Activated B cell treated with CpG ODN at 0.5 μM for 24 hours (primary cell): ENCODE measurements around the gene GSK3B. TPM values are rescaled to one million over a fixed set of nuclear protein-coding genes. Genes with fewer than 3 reads are reported as not detected.

Experiments
- ATAC-seq: fragments of 200-7000 bp; cut with Tn5 transposase; one replicate; pipeline ENCODE4 v1.10.0; 2021; ENCODE audit warnings: low read depth, mild to moderate bottlenecking, moderate library complexity
- CTCF ChIA-PET: fragments of 350-600 bp; sonication (Branson Sonifier 250); formaldehyde crosslinking; loops from one replicate; lab custom pipeline; 2021; ENCODE audit warnings: antibody characterized with exemption; lab: Charles Lee
- POLR2A ChIA-PET: fragments of 350-600 bp; sonication (Branson Sonifier 250); formaldehyde crosslinking; loops from one replicate; lab custom pipeline; 2021; ENCODE audit warnings: antibody characterized with exemption; lab: Charles Lee
- DNase-seq: peaks from one replicate; pipeline ENCODE4 v3.0.0; 2022
- H3K27ac Mint-ChIP-seq: one replicate; pipeline ENCODE4 v1.8.0; 2020; ENCODE audit warnings: mixed read lengths
- H3K27me3 Mint-ChIP-seq: one replicate; pipeline ENCODE4 v1.8.0; 2021; ENCODE audit warnings: mixed read lengths
- H3K36me3 Mint-ChIP-seq: one replicate; pipeline ENCODE4 v1.8.0; 2021; ENCODE audit warnings: low read depth, mixed read lengths
- H3K4me1 Mint-ChIP-seq: one replicate; pipeline ENCODE4 v1.8.0; 2021; ENCODE audit warnings: mixed read lengths
- H3K4me3 Mint-ChIP-seq: one replicate; pipeline ENCODE4 v1.8.0; 2020; ENCODE audit warnings: mild to moderate bottlenecking, mixed read lengths
- H3K9me3 Mint-ChIP-seq: one replicate; pipeline ENCODE4 v1.8.0; 2020; ENCODE audit warnings: mixed read lengths
- CTCF ChIP-seq: fragments of 200-600 bp; IDR thresholded peaks from one replicate; pipeline ENCODE4 v1.8.0; 2022; ENCODE audit warnings: antibody characterized with exemption, mild to moderate bottlenecking
- intact Hi-C: fragments of 100-400 bp; cut with micrococcal nuclease; formaldehyde crosslinking; loops from one replicate; pipeline ENCODE4 v1.15.1; 2024
- total RNA-seq: library from RNA; stranded (reverse); gene quantifications from 2 replicates; pipeline ENCODE4 v1.2.3, GENCODE V29; 2022

Gene GSK3B
- total RNA-seq, 1 donor from 2014 or later: 35.4 TPM

GRCh38 chr3:120081719-120082118 is 12.5 kb downstream of the GSK3B start:
- TF ChIP-seq CTCF: no peak
- peaks cover 40% of the 10 kb centered on the region for H3K4me1 Mint-ChIP-seq
- ChIA-PET POLR2A (interaction anchor here (0.6 to 2.2 kb wide), 5 partner anchors 9 to 14 kb away, joined by 3 to 10 read pairs (median 4); partner anchors contain the start of gene GSK3B), CTCF (no interaction called here)
- H3K27ac Mint-ChIP-seq: no peak overlapping the region
- H3K9me3 Mint-ChIP-seq: no peaks in the 10 kb centered on the region
- intact Hi-C loops: loop anchor here (10.0 kb wide), 1 partner anchor 187 kb away; no protein-coding TSS in a partner anchor
- H3K27me3 Mint-ChIP-seq: no peaks in the 10 kb centered on the region
- ATAC-seq: no peak
- peaks cover 9% of the 10 kb centered on the region for H3K36me3 Mint-ChIP-seq
- DNase-seq: no peak
- no peak overlapping the region for H3K4me3 Mint-ChIP-seq

GRCh38 chr3:120080836-120081235 is 13.4 kb downstream of the GSK3B start:
- POLR2A ChIA-PET: interaction anchor here (0.7 to 2.2 kb wide), 3 partner anchors 10 to 15 kb away, joined by 3 to 5 read pairs (median 4); no protein-coding TSS in a partner anchor
- Mint-ChIP-seq H3K27me3 (no peaks in the 10 kb centered on the region), H3K36me3 (peaks cover 13% of the 10 kb centered on the region), H3K9me3 (no peaks in the 10 kb centered on the region), H3K4me3 (no peak overlapping the region), H3K4me1 (peaks cover 37% of the 10 kb centered on the region), H3K27ac (no peak overlapping the region)
- intact Hi-C loops: loop anchor here (10.0 kb wide), 1 partner anchor 186 kb away; no protein-coding TSS in a partner anchor
- no peak for TF ChIP-seq CTCF
- CTCF ChIA-PET: no interaction called here
- ATAC-seq (no peak), DNase-seq (no peak)

GRCh38 chr3:120077731-120078130 is 16.5 kb downstream of the GSK3B start:
- Mint-ChIP-seq H3K9me3 (no peaks in the 10 kb centered on the region), H3K27me3 (no peaks in the 10 kb centered on the region), H3K4me1 (peaks cover 49% of the 10 kb centered on the region), H3K36me3 (peaks cover 20% of the 10 kb centered on the region), H3K27ac (no peak overlapping the region), H3K4me3 (no peak overlapping the region)
- POLR2A ChIA-PET: no interaction called here
- DNase-seq (no peak), ATAC-seq (no peak)
- CTCF ChIA-PET: no interaction called here
- TF ChIP-seq CTCF: no peak
- intact Hi-C loops: no loop called here

- intact Hi-C loops: no loop called here
- H3K4me1 Mint-ChIP-seq: peaks cover 63% of the 10 kb centered on the region
- ATAC-seq (no peak), DNase-seq (no peak)
- no peaks in the 10 kb centered on the region for H3K9me3 Mint-ChIP-seq
- H3K36me3 Mint-ChIP-seq: peaks cover 18% of the 10 kb centered on the region
- H3K27me3 Mint-ChIP-seq: no peaks in the 10 kb centered on the region
- no peak for TF ChIP-seq CTCF
- H3K4me3 Mint-ChIP-seq: no peak overlapping the region
- ChIA-PET POLR2A (interaction anchor here (1.0 to 1.3 kb wide), 3 partner anchors 9 to 23 kb away, joined by 3 to 8 read pairs (median 8); partner anchors contain the start of gene GSK3B), CTCF (interaction anchor here (0.8 to 1.4 kb wide), 3 partner anchors 19 to 181 kb away, joined by 3 to 4 read pairs (median 4); no protein-coding TSS in a partner anchor)
- H3K27ac Mint-ChIP-seq: no peak overlapping the region
Observed at GRCh38 chr3:120072867-120073525, 21.3 kb downstream of the GSK3B start.

- no peak for DNase-seq
- H3K27me3 Mint-ChIP-seq: no peaks in the 10 kb centered on the region
- no peaks in the 10 kb centered on the region for H3K9me3 Mint-ChIP-seq
- POLR2A ChIA-PET: interaction anchor here (1.1 kb wide), 2 partner anchors 10 to 24 kb away, joined by 3 read pairs; no protein-coding TSS in a partner anchor
- CTCF ChIA-PET: no interaction called here
- peaks cover 60% of the 10 kb centered on the region for H3K4me1 Mint-ChIP-seq
- H3K36me3 Mint-ChIP-seq: peaks cover 20% of the 10 kb centered on the region
- intact Hi-C loops: loop anchor here (1.0 kb wide), 1 partner anchor 19 kb away; no protein-coding TSS in a partner anchor
- no peak for ATAC-seq
- no peak overlapping the region for H3K27ac Mint-ChIP-seq
- H3K4me3 Mint-ChIP-seq: no peak overlapping the region
- no peak for TF ChIP-seq CTCF
Observed at GRCh38 chr3:120071259-120071658, 23.0 kb downstream of the GSK3B start.
